ENCODE measurements around the gene IFT88. TPM values are rescaled to one million over a fixed set of nuclear protein-coding genes. Genes with fewer than 3 reads are reported as not detected.

Gene IFT88
- total RNA-seq, 1 experiment from 2014 or later, result 12.1 TPM

DNA sequence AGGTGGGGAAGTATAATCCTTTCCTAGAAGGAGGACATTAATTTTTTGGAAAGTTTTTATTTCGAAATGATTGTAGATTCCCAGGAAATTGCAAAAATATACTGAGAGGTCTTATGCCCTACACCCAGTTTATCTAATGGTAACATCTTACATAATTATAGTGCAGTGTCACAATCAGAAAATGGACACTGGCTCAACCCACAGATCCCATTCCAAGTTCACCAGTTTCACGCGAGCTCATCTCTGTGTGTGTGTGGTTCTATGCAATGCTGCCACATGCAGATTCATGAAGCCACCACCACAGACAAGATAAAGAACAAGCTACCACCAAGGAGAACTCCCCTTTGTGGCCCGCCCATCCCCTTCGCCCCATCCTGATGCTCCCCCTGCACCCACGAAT, 160.9 kb downstream of the IFT88 start:
- ChIA-PET CTCF (interaction anchor here (0.6 kb wide), 1 partner anchor 160 kb away, joined by 9 read pairs; no protein-coding TSS in a partner anchor), POLR2A (no interaction called here)
- Mint-ChIP-seq H3K4me3 (ENCODE audit: unreplicated experiment) (no peak overlapping the region), H3K36me3 (ENCODE audit: insufficient read depth, unreplicated experiment) (no peaks in the 10 kb centered on the region), H3K27me3 (ENCODE audit: insufficient read depth, unreplicated experiment) (no peaks in the 10 kb centered on the region), H3K4me1 (ENCODE audit: low read depth, unreplicated experiment) (no peaks in the 10 kb centered on the region), H3K27ac (ENCODE audit: unreplicated experiment) (no peak overlapping the region), H3K9me3 (ENCODE audit: unreplicated experiment) (no peaks in the 10 kb centered on the region)
- TF ChIP-seq, protein P1, sequence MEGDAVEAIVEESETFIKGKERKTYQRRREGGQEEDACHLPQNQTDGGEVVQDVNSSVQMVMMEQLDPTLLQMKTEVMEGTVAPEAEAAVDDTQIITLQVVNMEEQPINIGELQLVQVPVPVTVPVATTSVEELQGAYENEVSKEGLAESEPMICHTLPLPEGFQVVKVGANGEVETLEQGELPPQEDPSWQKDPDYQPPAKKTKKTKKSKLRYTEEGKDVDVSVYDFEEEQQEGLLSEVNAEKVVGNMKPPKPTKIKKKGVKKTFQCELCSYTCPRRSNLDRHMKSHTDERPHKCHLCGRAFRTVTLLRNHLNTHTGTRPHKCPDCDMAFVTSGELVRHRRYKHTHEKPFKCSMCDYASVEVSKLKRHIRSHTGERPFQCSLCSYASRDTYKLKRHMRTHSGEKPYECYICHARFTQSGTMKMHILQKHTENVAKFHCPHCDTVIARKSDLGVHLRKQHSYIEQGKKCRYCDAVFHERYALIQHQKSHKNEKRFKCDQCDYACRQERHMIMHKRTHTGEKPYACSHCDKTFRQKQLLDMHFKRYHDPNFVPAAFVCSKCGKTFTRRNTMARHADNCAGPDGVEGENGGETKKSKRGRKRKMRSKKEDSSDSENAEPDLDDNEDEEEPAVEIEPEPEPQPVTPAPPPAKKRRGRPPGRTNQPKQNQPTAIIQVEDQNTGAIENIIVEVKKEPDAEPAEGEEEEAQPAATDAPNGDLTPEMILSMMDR (IDR thresholded peaks at IDR 0.05; ENCODE audit: insufficient read depth in 1 of 2, low read depth in 1 of 2, low read length in 1 of 2, severe bottlenecking in 1 of 2, unreplicated experiment in 1 of 2), result no peak
- Histone ChIP-seq H3K4me3 (ENCODE audit: low read depth, low read length) (no peak overlapping the region), H3K27me3 (replicated peaks; ENCODE audit: control insufficient read depth, insufficient read depth, low read length) (no peaks in the 10 kb centered on the region), H3K4me1 (no peaks in the 10 kb centered on the region), H3K36me3 (ENCODE audit: control insufficient read depth, insufficient read depth, low read length) (no peaks in the 10 kb centered on the region), H3K9me3 (no peaks in the 10 kb centered on the region)
- no TSS peak for BruUV-seq (replicated peaks)
- DNase-seq, result no peak
- intact Hi-C loops (cut with micrococcal nuclease; ENCODE audit: unreplicated experiment), result no loop called here

DNA sequence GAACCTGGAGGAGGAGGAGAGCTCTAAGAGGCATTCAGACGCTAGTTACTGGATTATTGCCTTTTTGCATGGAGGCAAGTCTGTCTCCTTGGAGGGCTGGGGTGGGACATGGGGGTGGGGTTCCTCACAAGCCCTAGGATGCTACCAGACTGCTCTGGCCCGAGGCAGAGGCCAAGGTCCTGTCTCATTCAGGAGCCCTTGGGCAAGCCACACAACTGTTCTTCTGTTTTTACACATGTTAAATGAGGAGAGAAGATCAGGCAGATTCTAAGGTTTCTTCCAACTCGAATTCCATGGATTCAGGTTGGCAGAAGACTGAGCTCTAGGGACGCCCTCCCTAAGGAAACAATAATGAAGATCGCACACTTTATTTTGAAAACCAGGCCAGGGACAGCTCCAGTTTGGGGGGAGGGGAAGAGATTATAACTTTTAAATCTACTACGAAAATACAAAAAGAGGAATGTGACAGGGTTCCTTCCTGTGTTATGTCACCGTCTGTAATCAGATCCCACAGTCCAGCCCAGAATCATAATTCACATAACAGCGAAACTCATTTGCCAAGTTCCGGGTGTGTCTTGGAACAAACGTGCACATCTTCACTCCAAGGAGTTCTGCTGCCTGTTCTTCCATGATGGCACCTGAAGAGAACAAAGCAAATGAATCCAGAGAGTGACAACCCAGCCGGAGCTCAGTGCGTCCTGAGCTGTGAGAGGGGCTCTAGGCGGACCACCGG, 161.8 kb downstream of the IFT88 start:
- H3K4me3 Mint-ChIP-seq (ENCODE audit: unreplicated experiment), result no peak overlapping the region
- no peaks in the 10 kb centered on the region for H3K9me3 Mint-ChIP-seq (ENCODE audit: unreplicated experiment)
- no peaks in the 10 kb centered on the region for H3K4me1 Mint-ChIP-seq (ENCODE audit: low read depth, unreplicated experiment)
- no peaks in the 10 kb centered on the region for H3K9me3 ChIP-seq
- H3K36me3 Mint-ChIP-seq (ENCODE audit: insufficient read depth, unreplicated experiment), result no peaks in the 10 kb centered on the region
- intact Hi-C loops (cut with micrococcal nuclease; ENCODE audit: unreplicated experiment), result no loop called here
- H3K36me3 ChIP-seq (ENCODE audit: control insufficient read depth, insufficient read depth, low read length), result no peaks in the 10 kb centered on the region
- no peak for DNase-seq
- H3K4me1 ChIP-seq, result no peaks in the 10 kb centered on the region
- no peaks in the 10 kb centered on the region for H3K27me3 Mint-ChIP-seq (ENCODE audit: insufficient read depth, unreplicated experiment)
- H3K27ac Mint-ChIP-seq (ENCODE audit: unreplicated experiment), result no peak overlapping the region
- no peak overlapping the region for H3K4me3 ChIP-seq (ENCODE audit: low read depth, low read length)
- no peaks in the 10 kb centered on the region for H3K27me3 ChIP-seq (replicated peaks; ENCODE audit: control insufficient read depth, insufficient read depth, low read length)
- no TSS peak for BruUV-seq (replicated peaks)
- ChIA-PET POLR2A (no interaction called here), CTCF (interaction anchor here (0.6 kb wide), 1 partner anchor 161 kb away, joined by 9 read pairs; no protein-coding TSS in a partner anchor)
- TF ChIP-seq, protein P1 (IDR thresholded peaks at IDR 0.05; ENCODE audit: insufficient read depth in 1 of 2, low read depth in 1 of 2, low read length in 1 of 2, severe bottlenecking in 1 of 2, unreplicated experiment in 1 of 2), result no peak

DNA sequence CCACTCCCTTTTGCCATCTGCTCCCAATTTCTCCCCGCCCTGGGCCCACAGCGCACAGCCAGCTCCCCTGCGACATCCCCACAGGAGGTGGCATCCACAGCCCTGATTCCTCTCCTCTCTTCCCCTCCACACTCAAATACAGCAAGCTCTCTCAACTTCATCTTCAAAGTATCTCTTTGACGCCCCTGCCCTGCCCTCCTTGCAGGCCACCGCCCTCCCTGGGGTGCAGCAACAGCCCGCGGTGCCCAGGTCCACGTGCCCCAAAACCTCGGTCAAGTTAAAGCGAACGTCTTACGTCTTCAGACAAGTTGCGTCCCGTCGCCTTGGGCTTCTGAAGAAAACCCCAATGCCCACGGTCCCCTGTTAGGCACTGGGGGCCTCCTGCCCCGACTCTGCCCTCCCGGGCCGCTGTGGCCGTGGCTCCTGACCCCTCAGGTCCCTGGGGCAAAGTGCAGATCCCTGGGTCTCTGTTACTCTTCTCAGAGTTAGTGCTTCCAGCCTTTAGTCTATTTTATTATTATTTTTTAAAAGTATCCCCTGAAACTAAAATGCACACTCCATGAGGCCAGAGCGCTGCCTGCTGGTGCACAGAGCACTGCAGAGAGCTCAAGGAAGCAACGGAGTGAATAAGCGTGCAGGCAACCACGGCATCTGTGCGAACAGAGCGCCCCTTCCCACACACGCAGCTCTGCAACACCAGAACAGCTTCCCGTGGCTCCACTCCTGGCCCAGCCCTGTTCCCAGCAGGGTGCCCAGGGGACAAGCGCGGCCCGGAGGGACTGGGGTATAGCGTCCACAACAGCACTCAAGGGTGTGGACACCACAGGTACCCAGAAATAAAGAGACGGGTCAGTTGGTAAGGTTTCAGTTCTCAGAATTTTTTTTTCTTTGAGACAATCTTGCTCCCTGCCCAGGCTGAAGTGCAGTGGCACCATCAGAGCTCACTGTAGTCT, 163.0 kb downstream of the IFT88 start:
- no peaks in the 10 kb centered on the region for H3K9me3 ChIP-seq
- no peaks in the 10 kb centered on the region for H3K27me3 Mint-ChIP-seq (ENCODE audit: insufficient read depth, unreplicated experiment)
- intact Hi-C loops (cut with micrococcal nuclease; ENCODE audit: unreplicated experiment), result loop anchor here (5.0 kb wide), 1 partner anchor 42 kb away; the partner anchor contains the start of gene EEF1AKMT1

More for the DNA sequence above, 163.0 kb downstream of the IFT88 start:
- DNase-seq, result no peak
- no peak overlapping the region for H3K4me3 Mint-ChIP-seq (ENCODE audit: unreplicated experiment)
- no peaks in the 10 kb centered on the region for H3K36me3 ChIP-seq (ENCODE audit: control insufficient read depth, insufficient read depth, low read length)
- no peak overlapping the region for H3K27ac Mint-ChIP-seq (ENCODE audit: unreplicated experiment)
- TF ChIP-seq, protein P1 (IDR thresholded peaks at IDR 0.05; ENCODE audit: insufficient read depth in 1 of 2, low read depth in 1 of 2, low read length in 1 of 2, severe bottlenecking in 1 of 2, unreplicated experiment in 1 of 2), result no peak
- no peaks in the 10 kb centered on the region for H3K9me3 Mint-ChIP-seq (ENCODE audit: unreplicated experiment)
- POLR2A ChIA-PET, result no interaction called here
- no peak overlapping the region for H3K4me3 ChIP-seq (ENCODE audit: low read depth, low read length)
- BruUV-seq (replicated peaks), result no TSS peak
- H3K4me1 ChIP-seq, result no peaks in the 10 kb centered on the region
- no peaks in the 10 kb centered on the region for H3K4me1 Mint-ChIP-seq (ENCODE audit: low read depth, unreplicated experiment)
- H3K27me3 ChIP-seq (replicated peaks; ENCODE audit: control insufficient read depth, insufficient read depth, low read length), result no peaks in the 10 kb centered on the region
- H3K36me3 Mint-ChIP-seq (ENCODE audit: insufficient read depth, unreplicated experiment), result no peaks in the 10 kb centered on the region
- CTCF ChIA-PET, result interaction anchor here (0.6 kb wide), 1 partner anchor 802 kb away, joined by 3 read pairs; no protein-coding TSS in a partner anchor

Measured in Caco-2 (cell line).